Neural crest cell (in vitro differentiated cells): ENCODE results near the gene PTK6. TPM values are rescaled to one million over a fixed set of nuclear protein-coding genes. Genes with fewer than 3 reads are reported as not detected.

Source experiments
- DNase-seq: peaks from one replicate; pipeline ENCODE4 v3.0.0; 2021; ENCODE audit warnings: low read depth, mixed read lengths, low spot score
- H3K27ac Mint-ChIP-seq: one replicate; pipeline ENCODE4 v1.8.0; 2021; ENCODE audit warnings: mild to moderate bottlenecking, mixed read lengths; ENCODE audit not compliant: unreplicated experiment
- H3K27me3 Mint-ChIP-seq: 2 replicates; pipeline ENCODE4 v1.8.0; 2021; ENCODE audit warnings: low read depth, mild to moderate bottlenecking, mixed read lengths
- H3K36me3 Mint-ChIP-seq: 2 replicates; pipeline ENCODE4 v1.8.0; 2021; ENCODE audit warnings: low read depth, mild to moderate bottlenecking, mixed read lengths
- H3K4me1 Mint-ChIP-seq: 2 replicates; pipeline ENCODE4 v1.8.0; 2021; ENCODE audit warnings: mixed read lengths
- H3K4me3 Mint-ChIP-seq: one replicate; pipeline ENCODE4 v1.8.0; 2021; ENCODE audit warnings: mild to moderate bottlenecking, mixed read lengths
- H3K9me3 Mint-ChIP-seq: 2 replicates; pipeline ENCODE4 v1.8.0; 2021; ENCODE audit warnings: mixed read lengths
- CTCF ChIP-seq: fragments of 200-600 bp; sonication (generic); conservative IDR thresholded peaks from 2 replicates; pipeline ENCODE4 v1.5.0; 2021; ENCODE audit warnings: antibody characterized with exemption, mild to moderate bottlenecking
- total RNA-seq: library from RNA; stranded (reverse); gene quantifications from 2 replicates; pipeline ENCODE4 v1.2.1, GENCODE V29; 2021

The PTK6 gene
- total RNA-seq, 1 donor from 2014 or later: not detected

- H3K4me3 Mint-ChIP-seq: no peak overlapping the region
- H3K4me1 Mint-ChIP-seq: peaks cover under 1% of the 10 kb centered on the region
- no peak for TF ChIP-seq CTCF
- H3K9me3 Mint-ChIP-seq: peaks cover 4% of the 10 kb centered on the region
- no peak overlapping the region for H3K27ac Mint-ChIP-seq
- H3K36me3 Mint-ChIP-seq: peaks cover under 1% of the 10 kb centered on the region
- no peak for DNase-seq
- H3K27me3 Mint-ChIP-seq: peaks cover 46% of the 10 kb centered on the region
Measured at GRCh38 chr20:63509088-63509564, 28.1 kb downstream of the PTK6 start.

DNA sequence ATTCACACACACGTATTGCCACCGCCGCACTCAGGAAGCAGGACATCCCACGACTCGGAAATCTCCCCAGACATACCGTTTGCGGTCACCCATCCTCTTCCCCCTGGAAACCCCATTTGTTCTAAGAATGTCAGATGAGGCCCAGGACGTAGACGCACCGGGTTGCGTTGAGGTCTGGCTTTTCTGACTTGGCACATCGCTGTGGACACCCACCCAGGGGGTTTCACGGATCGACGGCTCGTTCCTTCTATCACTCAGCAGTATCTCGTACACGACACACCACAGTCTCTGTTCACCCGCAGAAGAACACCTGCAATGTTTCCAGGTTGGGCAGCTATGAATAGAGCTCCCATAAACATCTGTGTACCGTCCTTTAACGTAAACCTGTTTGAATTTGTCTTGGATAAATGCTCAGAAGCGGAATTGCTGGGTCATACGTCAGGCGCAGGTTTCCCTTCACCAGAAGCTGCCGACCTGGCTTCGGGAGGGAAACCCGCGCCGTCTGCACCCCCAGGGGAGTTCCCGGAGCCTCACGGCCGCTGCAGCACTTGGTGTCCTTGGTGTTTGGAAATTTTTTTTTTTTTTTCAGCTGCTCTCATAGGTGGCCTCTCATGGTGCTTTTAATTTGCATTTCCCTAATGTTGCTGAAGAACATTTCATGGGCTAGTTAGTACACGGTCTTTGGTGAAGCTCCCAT lies 29.0 kb downstream of the PTK6 start:
- TF ChIP-seq CTCF: no peak
- no peak for DNase-seq
- peaks cover 1% of the 10 kb centered on the region for H3K9me3 Mint-ChIP-seq
- peaks cover 49% of the 10 kb centered on the region for H3K27me3 Mint-ChIP-seq
- no peak overlapping the region for H3K27ac Mint-ChIP-seq
- no peak overlapping the region for H3K4me3 Mint-ChIP-seq
- peaks cover 5% of the 10 kb centered on the region for H3K4me1 Mint-ChIP-seq
- H3K36me3 Mint-ChIP-seq: peaks cover 2% of the 10 kb centered on the region

DNA sequence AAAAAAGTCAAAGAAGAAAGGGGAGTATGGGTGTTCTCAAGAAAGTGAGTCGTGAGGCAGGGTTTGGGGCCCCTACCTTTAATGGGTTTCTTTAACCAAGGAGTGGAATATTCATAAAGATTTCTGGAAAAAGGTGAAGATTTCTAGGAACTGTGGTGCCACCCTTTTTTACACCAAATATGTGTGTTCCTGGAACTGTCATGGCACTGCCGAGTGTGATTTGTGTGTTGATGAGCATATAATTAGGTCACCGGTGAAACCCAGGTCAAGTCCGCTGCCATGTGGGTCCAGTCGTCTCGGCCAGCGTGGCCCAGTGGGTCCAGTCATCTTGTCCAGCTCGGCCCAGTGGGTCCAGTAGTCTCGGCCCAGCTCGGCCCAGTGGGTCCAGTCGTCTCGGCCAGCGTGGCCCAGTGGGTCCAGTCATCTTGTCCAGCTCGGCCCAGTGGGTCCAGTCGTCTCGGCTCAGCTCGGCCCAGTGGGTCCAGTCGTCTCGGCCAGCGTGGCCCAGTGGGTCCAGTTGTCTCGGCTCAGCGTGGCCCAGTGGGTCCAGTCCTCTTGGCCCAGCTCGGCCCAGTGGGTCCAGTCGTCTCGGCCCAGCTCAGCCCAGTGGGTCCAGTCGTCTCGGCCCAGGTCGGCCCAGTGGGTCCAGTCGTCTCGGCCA lies 30.0 kb downstream of the PTK6 start:
- Mint-ChIP-seq H3K27me3 (peaks cover 40% of the 10 kb centered on the region), H3K9me3 (no peaks in the 10 kb centered on the region), H3K4me1 (peaks cover 5% of the 10 kb centered on the region), H3K27ac (no peak overlapping the region), H3K4me3 (no peak overlapping the region), H3K36me3 (peaks cover 2% of the 10 kb centered on the region)
- no peak for TF ChIP-seq CTCF
- DNase-seq: no peak

GRCh38 chr20:63505723-63506122 lies 31.5 kb downstream of the PTK6 start:
- H3K36me3 Mint-ChIP-seq: peaks cover 2% of the 10 kb centered on the region
- no peak overlapping the region for H3K4me3 Mint-ChIP-seq
- DNase-seq: no peak
- no peaks in the 10 kb centered on the region for H3K9me3 Mint-ChIP-seq
- TF ChIP-seq CTCF: no peak
- H3K27ac Mint-ChIP-seq: no peak overlapping the region
- peaks cover 5% of the 10 kb centered on the region for H3K4me1 Mint-ChIP-seq
- H3K27me3 Mint-ChIP-seq: peaks cover 43% of the 10 kb centered on the region

DNA sequence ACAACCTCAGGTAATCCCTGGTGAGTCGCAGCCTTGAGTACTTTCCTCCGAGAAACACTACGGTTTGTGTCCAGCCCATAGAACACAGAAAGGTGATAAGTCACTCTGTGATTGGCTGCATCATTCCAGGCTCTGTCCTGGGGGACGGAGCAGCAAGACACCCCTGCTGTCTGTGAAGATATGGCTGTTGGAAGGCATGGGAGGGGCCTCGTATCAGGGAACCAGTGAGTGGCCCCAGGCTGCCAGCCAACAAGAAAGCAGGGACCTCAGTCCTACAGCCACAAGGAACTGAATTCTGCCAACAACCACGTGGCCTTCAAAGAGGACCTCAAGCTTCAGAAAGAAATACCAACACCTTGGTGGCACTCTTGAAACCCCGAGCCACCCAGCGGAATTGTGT lies 31.9 kb downstream of the PTK6 start:
- Mint-ChIP-seq H3K9me3 (no peaks in the 10 kb centered on the region), H3K4me3 (no peak overlapping the region), H3K4me1 (peaks cover 5% of the 10 kb centered on the region), H3K27ac (no peak overlapping the region), H3K27me3 (peaks cover 41% of the 10 kb centered on the region), H3K36me3 (peaks cover 2% of the 10 kb centered on the region)
- no peak for TF ChIP-seq CTCF
- DNase-seq: no peak
